HG03045 (cell line): ENCODE measurements around the gene CARS2.
"Not testable (repeated sequence)": the region's sequence is repeated elsewhere in the genome, so short reads cannot be mapped to it uniquely, and the experiment has no call there.

ENCODE experiments used
- ATAC-seq: cut with Tn5 transposase; IDR thresholded peaks from one replicate; pipeline ENCODE4 v1.9.1; 2021; ENCODE audit warnings: mild to moderate bottlenecking, moderate library complexity; ENCODE audit not compliant: unreplicated experiment

The CARS2 gene

GRCh38 chr13:110620596-110620995 lies 85.3 kb downstream of the CARS2 start:
- no peak for ATAC-seq

- ATAC-seq = no peak
These were observed 87.1 kb downstream of the CARS2 start for GRCh38 chr13:110618780-110619179.

DNA sequence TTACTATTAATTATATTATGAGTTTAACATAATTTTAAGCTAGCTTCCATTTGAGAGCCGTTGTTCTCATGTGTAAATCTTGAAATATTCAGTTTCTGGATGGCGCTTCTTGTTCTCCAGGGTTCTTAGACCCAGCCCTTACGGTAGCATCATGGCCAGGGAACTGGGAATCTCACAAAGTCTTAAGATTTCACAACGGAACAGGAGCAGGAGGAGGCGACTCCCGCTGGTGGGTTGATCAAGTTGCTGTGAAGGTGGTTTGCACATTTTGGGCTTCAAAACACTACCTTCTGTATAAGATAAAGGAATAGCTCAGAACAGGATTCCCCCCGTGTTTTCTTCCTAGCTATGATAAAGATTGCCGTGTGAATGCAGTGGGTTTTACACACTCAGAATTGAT lies 87.7 kb downstream of the CARS2 start:
- ATAC-seq = no peak

GRCh38 chr13:110617321-110618072 lies 88.4 kb downstream of the CARS2 start:
- ATAC-seq = no peak

DNA sequence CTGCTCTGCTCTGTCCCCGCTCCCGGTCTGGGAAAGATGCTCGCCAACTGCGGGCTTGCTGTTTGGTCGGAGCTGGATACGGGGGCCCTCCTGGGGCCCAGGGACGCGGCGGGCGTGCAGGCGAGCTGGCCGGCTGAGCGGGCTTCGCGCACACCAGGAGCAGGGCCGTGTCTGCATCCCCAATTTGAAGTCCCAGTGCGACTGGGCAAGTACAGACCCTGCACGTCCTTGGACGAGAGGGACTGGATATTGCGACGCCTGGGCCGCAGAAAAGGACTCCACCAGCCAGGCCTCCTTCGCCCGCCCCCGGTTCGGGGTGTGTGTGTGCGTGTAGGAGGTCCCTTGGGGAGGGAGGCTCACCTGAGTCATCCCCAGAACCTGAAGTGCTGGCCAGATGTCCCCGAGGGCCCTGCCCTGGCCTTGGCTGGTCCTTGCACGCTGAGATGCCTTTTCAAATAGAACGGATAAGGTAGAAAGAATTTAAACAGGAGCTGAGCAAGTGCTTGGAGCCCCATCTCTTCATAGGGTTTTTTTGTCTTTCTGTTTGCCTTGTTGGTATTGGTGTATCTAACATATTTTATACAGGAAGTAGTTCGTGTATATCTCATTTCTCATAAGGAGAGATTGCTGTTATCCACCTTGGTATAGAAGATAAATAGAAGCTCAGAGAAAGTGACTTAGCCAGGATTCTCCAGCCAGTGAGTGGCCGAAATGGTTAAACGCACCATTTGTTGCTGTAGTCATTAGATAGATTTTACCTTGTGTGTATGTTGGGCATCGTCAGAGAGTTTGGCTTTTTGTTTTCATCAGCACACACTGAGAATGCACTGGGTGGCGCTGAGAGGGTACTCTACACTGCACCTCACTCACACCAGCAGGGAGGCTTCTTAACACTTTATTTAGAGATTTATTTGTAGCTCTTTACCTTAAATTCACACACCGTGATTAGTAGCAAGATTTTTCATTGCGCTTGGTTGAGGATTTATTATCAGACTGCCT lies 89.5 kb downstream of the CARS2 start:
- peak; percentile 45 for ATAC-seq

- peak; percentile 84 for ATAC-seq
These were observed 90.4 kb downstream of the CARS2 start, which contains the start of gene NAXD for GRCh38 chr13:110615322-110616102. TSS of gene NAXD (plus strand) at chr13:110615545. CDS start at chr13:110615602, 57 bp downstream.

DNA sequence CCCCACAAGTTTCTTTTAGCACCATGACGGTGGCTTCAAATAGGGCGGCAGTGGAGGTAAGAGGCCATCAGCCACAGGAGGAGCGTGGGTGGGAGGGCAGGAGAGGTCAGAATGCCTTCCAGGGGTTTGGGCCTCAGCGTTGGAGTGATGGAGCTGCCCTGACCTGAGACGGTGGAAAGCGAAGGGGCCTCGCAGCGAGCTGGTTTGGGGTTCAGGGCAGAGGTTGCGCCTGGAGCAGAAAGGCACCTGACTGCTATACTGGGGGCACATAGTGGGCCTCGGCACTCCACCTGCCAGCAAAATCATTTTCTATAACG lies 91.0 kb downstream of the CARS2 start:
- no peak for ATAC-seq

DNA sequence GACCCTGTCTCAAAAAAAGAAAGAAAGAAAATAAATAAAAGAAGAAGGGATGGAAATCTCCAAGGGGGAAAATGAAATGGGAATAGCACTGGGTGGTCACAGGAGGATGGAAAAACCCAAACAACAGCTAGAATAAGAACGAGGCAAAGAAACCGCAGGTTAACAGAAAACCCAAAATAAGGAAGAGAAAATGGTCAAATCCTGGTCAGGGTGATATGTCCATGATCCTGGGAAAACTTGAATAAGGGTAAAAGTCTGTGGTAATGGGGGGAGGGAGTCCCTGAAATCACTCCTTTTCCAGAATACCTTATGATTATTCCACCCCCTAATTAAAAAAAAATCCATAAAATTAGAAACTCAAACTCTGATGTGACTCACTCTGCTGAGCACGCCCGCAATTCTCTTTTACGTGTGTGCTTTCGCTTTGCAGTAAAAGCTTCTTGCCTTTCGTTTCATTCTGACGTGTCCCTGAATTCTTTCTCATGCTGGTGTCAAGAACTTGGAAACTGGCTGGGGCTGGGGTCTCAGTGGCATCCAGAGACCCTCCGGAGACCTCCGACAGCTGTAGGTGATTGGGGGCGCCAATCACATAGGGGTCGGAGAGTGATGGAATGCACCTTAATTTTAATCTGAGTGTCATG lies 94.8 kb downstream of the CARS2 start:
- ATAC-seq = peak; percentile 45

- ATAC-seq = no peak
These were observed 98.2 kb downstream of the CARS2 start for GRCh38 chr13:110607675-110608224.

GRCh38 chr13:110606281-110606680 lies 99.6 kb downstream of the CARS2 start:
- ATAC-seq = not testable (repeated sequence)

DNA sequence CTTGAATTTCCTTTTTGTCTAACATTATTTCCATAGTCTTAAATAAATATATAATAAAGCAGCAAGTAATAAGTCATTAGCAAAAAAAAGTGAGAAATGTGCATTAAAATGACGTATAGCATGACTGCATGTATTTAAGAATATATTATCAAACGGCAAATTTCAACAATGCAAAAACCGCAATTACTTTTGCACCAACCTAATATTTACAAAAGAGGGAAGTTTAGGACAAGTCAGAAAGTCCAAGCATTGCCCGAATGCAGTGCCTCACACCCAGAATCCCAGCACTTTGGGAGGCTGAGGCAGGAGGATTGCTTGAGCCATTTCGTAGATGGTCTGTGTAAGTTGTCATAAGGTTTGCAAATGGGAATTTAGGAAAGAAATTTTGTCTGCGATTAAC lies 100.8 kb downstream of the CARS2 start:
- ATAC-seq = no peak

DNA sequence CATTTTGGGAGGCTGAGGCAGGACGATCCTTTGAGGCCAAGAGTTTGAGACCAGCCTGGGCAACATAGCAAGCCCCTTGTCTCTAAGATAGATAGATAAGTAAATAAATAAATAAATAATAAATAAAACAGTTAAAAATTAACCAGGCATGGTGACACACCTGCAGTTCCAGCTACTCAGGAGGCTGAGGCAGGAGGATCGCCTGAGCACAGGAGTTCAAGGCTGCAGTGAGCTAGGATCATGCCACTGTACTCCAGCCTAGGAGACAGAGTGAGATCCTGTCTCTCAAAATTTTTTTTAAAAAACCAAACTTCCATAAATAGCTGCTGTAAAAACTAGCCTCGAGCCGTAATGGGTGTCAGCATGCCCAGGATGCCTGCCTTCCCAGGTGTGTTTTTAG lies 104.9 kb downstream of the CARS2 start:
- ATAC-seq = no peak

DNA sequence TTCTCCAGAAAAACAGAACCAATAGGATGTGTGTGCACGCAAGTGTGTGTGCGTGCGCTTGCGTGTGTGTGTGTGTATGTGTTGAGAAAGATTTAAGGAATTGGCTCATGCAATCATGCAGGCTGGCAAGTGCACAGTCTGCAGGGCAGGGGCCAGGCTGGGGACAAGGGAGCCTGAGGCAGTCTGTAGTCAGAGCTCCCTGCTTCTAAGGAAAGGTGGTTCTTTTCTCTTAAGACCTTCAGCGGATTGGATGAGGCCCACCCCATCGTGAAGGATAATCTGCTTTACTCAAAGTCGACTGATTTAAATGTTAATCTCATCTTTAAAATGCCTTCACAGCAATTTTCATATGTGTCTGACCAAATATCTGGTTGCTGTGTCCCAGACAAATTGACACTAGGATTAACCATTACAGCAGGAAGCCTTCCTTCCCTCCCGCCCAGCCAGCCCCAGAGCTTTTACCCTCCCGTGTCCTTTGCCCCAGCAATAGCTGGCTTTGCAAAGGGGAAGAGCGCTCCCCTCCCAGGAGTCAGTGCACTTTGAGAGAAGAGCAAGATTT lies 105.6 kb downstream of the CARS2 start:
- no peak for ATAC-seq

DNA sequence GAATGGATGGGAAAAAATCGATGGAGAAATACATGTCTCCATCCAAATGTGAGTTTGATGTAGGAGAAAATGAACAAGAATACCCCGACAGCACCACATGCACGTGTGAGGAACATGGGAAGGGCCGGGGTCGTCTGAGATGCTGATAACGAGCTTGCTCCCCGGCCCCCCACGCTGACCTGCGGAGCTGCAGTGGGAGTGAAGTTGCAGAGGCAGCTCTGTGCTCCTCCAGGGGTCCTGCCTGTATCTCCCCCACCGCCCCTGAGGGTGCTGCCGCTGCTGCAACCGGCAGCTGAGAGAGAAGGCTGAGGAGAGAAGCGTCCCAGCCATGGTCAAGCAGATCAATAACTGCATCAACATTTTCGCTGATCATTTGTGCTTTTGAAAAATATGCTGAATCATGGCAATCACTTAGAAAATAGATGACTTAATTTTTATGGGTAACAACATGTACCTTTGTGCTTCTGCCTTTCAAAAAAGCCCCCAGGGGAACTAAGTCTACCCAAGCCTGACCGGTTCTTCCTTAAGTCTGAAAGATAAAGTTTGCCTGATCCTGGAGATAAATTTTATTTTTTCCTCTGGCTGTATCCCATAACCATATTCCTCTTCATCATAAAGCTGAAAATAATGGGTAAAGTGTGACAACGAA lies 108.8 kb downstream of the CARS2 start:
- no peak for ATAC-seq

- ATAC-seq = peak; percentile 73
These were observed 112.3 kb downstream of the CARS2 start for GRCh38 chr13:110593430-110594130.

DNA sequence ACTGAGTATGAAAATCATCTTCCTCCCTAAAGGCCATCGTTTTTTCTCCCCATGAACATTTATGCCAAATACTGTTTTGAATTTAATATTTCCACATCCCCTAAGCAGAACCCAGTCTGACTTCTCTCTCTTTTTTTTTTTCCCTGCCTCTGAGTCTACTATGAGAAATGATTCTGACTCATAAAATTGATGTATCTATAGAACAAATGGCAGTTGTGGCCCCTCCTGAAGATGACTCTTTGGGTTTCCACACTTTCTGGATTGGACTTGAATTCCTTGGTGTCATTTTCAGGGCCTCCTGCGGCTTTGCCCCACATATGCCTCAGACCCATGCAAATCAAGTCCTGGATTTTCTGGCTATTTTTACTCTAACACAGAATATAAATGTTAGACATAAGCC lies 113.3 kb downstream of the CARS2 start:
- ATAC-seq = no peak
